Type B pancreatic cell (in vitro differentiated cells): ENCODE measurements around the gene SLC9A9. TPM values are rescaled to one million over a fixed set of nuclear protein-coding genes. Genes with fewer than 3 reads are reported as not detected.

Experiments used
- DNase-seq: peaks from one replicate; pipeline ENCODE4 v3.0.0; 2021; ENCODE audit warnings: mixed read lengths; ENCODE audit not compliant: unreplicated experiment; ENCODE audit errors: extremely low spot score
- H3K27ac Mint-ChIP-seq: 2 replicates; pipeline ENCODE4 v1.8.0; 2021; ENCODE audit warnings: mild to moderate bottlenecking, mixed read lengths
- H3K27me3 Mint-ChIP-seq: 2 replicates; pipeline ENCODE4 v1.8.0; 2021; ENCODE audit warnings: mixed read lengths
- H3K36me3 Mint-ChIP-seq: 2 replicates; pipeline ENCODE4 v1.8.0; 2021; ENCODE audit warnings: mixed read lengths
- H3K4me1 Mint-ChIP-seq: one replicate; pipeline ENCODE4 v1.8.0; 2021; ENCODE audit warnings: mixed read lengths; ENCODE audit not compliant: unreplicated experiment
- H3K4me3 Mint-ChIP-seq: 2 replicates; pipeline ENCODE4 v1.8.0; 2021; ENCODE audit warnings: mild to moderate bottlenecking, mixed read lengths
- H3K9me3 Mint-ChIP-seq: 2 replicates; pipeline ENCODE4 v1.8.0; 2021; ENCODE audit warnings: mixed read lengths
- CTCF ChIP-seq: fragments of 200-600 bp; sonication (generic); conservative IDR thresholded peaks from 2 replicates; pipeline ENCODE4 v1.5.0; 2021; ENCODE audit warnings: antibody characterized with exemption, mild to moderate bottlenecking
- total RNA-seq: library from RNA; stranded (reverse); gene quantifications from 2 replicates; pipeline ENCODE4 v1.2.1, GENCODE V29; 2021; ENCODE audit warnings: low replicate concordance

Gene SLC9A9
- total RNA-seq, 1 donor from 2014 or later, result 2.7 TPM

- no peak overlapping the region for H3K27ac Mint-ChIP-seq
- no peaks in the 10 kb centered on the region for H3K36me3 Mint-ChIP-seq
- TF ChIP-seq CTCF, result no peak
- H3K4me3 Mint-ChIP-seq, result no peak overlapping the region
- H3K27me3 Mint-ChIP-seq, result no peaks in the 10 kb centered on the region
- peaks cover 8% of the 10 kb centered on the region for H3K9me3 Mint-ChIP-seq
- H3K4me1 Mint-ChIP-seq, result peaks cover 18% of the 10 kb centered on the region
- DNase-seq, result no peak
These were observed 606.2 kb downstream of the SLC9A9 start for GRCh38 chr3:143242101-143242500.

GRCh38 chr3:143241481-143241951, 606.8 kb downstream of the SLC9A9 start:
- H3K27me3 Mint-ChIP-seq, result no peaks in the 10 kb centered on the region
- H3K27ac Mint-ChIP-seq, result no peak overlapping the region
- no peaks in the 10 kb centered on the region for H3K36me3 Mint-ChIP-seq
- H3K9me3 Mint-ChIP-seq, result peaks cover 8% of the 10 kb centered on the region
- no peak overlapping the region for H3K4me3 Mint-ChIP-seq
- no peak for DNase-seq
- TF ChIP-seq CTCF, result no peak
- peaks cover 16% of the 10 kb centered on the region for H3K4me1 Mint-ChIP-seq

GRCh38 chr3:143240886-143241285, 607.4 kb downstream of the SLC9A9 start:
- H3K4me3 Mint-ChIP-seq, result no peak overlapping the region
- H3K27ac Mint-ChIP-seq, result no peak overlapping the region

GRCh38 chr3:143239031-143239430, 609.2 kb downstream of the SLC9A9 start:
- no peaks in the 10 kb centered on the region for H3K36me3 Mint-ChIP-seq
- peaks cover 23% of the 10 kb centered on the region for H3K4me1 Mint-ChIP-seq
- TF ChIP-seq CTCF, result no peak
- no peak for DNase-seq
- H3K4me3 Mint-ChIP-seq, result no peak overlapping the region
- no peaks in the 10 kb centered on the region for H3K27me3 Mint-ChIP-seq
- no peak overlapping the region for H3K27ac Mint-ChIP-seq
- peaks cover 14% of the 10 kb centered on the region for H3K9me3 Mint-ChIP-seq

More at GRCh38 chr3:143240886-143241285, 607.4 kb downstream of the SLC9A9 start:
- H3K27me3 Mint-ChIP-seq, result no peaks in the 10 kb centered on the region
- peaks cover 23% of the 10 kb centered on the region for H3K4me1 Mint-ChIP-seq
- TF ChIP-seq CTCF, result no peak
- peaks cover 8% of the 10 kb centered on the region for H3K9me3 Mint-ChIP-seq
- H3K36me3 Mint-ChIP-seq, result no peaks in the 10 kb centered on the region
- DNase-seq, result no peak

- H3K9me3 Mint-ChIP-seq, result peaks cover 14% of the 10 kb centered on the region
- H3K4me1 Mint-ChIP-seq, result peaks cover 23% of the 10 kb centered on the region
- no peaks in the 10 kb centered on the region for H3K36me3 Mint-ChIP-seq
- peak overlapping the region; percentile 52 for H3K27ac Mint-ChIP-seq
- H3K4me3 Mint-ChIP-seq, result peak overlapping the region; percentile 66
- DNase-seq, result no peak
- H3K27me3 Mint-ChIP-seq, result no peaks in the 10 kb centered on the region
- TF ChIP-seq CTCF, result no peak
These were observed 611.1 kb downstream of the SLC9A9 start for GRCh38 chr3:143237077-143237627.
